NCI-H510A (cell line): ENCODE measurements around the gene SLC12A5.

ENCODE experiments used
- DNase-seq: peaks from one replicate; lab custom pipeline; 2025; lab: John Stamatoyannopoulos, UW

SLC12A5 gene

GRCh38 chr20:46056027-46056833 lies 27.2 kb downstream of the SLC12A5 start:
- no peak for DNase-seq

GRCh38 chr20:46056970-46057855 lies 28.2 kb downstream of the SLC12A5 start:
- no peak for DNase-seq

- no peak for DNase-seq
Measured at GRCh38 chr20:46057856-46058598, 29.0 kb downstream of the SLC12A5 start.

- DNase-seq = no peak
Measured at GRCh38 chr20:46058599-46059281, 29.7 kb downstream of the SLC12A5 start.

- DNase-seq = no peak
Measured at GRCh38 chr20:46060301-46060881, 31.4 kb downstream of the SLC12A5 start.

- DNase-seq = no peak
Measured at GRCh38 chr20:46060975-46061374, 32.0 kb downstream of the SLC12A5 start.

- no peak for DNase-seq
Measured at GRCh38 chr20:46062151-46062550, 33.1 kb downstream of the SLC12A5 start.

- no peak for DNase-seq
Measured at GRCh38 chr20:46062621-46063020, 33.6 kb downstream of the SLC12A5 start.

GRCh38 chr20:46063151-46063550 lies 34.1 kb downstream of the SLC12A5 start:
- DNase-seq = no peak

GRCh38 chr20:46063652-46064054 lies 34.6 kb downstream of the SLC12A5 start:
- no peak for DNase-seq

GRCh38 chr20:46065006-46065405 lies 36.0 kb downstream of the SLC12A5 start:
- DNase-seq = no peak

- no peak for DNase-seq
Measured at GRCh38 chr20:46065691-46066090, 36.7 kb downstream of the SLC12A5 start.

- DNase-seq = no peak
Measured at GRCh38 chr20:46070215-46070900, 41.3 kb downstream of the SLC12A5 start.

GRCh38 chr20:46071573-46071972 lies 42.6 kb downstream of the SLC12A5 start:
- DNase-seq = no peak

- DNase-seq = no peak
Measured at GRCh38 chr20:46073024-46073423, 44.0 kb downstream of the SLC12A5 start.

- no peak for DNase-seq
Measured at GRCh38 chr20:46073443-46073842, 44.4 kb downstream of the SLC12A5 start.

- DNase-seq = no peak
Measured at GRCh38 chr20:46074006-46074405, 45.0 kb downstream of the SLC12A5 start.

GRCh38 chr20:46076806-46077205 lies 47.8 kb downstream of the SLC12A5 start:
- DNase-seq = no peak

- DNase-seq = no peak
Measured at GRCh38 chr20:46077642-46078305, 48.8 kb downstream of the SLC12A5 start.

GRCh38 chr20:46078954-46079353 lies 49.9 kb downstream of the SLC12A5 start:
- DNase-seq = no peak
